ENCODE data around the gene HYCC2.
A peak's percentile ranks its signal among the peaks of the same experiment; 100 is the strongest.
"Not testable (repeated sequence)": the region's sequence is repeated elsewhere in the genome, so short reads cannot be mapped to it uniquely, and the experiment has no call there.

The HYCC2 gene

GRCh38 chr2:201071479-201072200 is at the start of gene HYCC2, which contains the start of gene NDUFB3:
HYCC2 (minus strand) TSS chr2:201071671; CDS start chr2:201024009, 47,662 bp downstream.
NDUFB3 (plus strand) TSS chr2:201072001; CDS start chr2:201078883, 6,882 bp downstream.
- peak; percentile 66 to 86 (median 84) for DNase-seq (ENCODE audit: low read depth in 3 of 3)

DNA sequence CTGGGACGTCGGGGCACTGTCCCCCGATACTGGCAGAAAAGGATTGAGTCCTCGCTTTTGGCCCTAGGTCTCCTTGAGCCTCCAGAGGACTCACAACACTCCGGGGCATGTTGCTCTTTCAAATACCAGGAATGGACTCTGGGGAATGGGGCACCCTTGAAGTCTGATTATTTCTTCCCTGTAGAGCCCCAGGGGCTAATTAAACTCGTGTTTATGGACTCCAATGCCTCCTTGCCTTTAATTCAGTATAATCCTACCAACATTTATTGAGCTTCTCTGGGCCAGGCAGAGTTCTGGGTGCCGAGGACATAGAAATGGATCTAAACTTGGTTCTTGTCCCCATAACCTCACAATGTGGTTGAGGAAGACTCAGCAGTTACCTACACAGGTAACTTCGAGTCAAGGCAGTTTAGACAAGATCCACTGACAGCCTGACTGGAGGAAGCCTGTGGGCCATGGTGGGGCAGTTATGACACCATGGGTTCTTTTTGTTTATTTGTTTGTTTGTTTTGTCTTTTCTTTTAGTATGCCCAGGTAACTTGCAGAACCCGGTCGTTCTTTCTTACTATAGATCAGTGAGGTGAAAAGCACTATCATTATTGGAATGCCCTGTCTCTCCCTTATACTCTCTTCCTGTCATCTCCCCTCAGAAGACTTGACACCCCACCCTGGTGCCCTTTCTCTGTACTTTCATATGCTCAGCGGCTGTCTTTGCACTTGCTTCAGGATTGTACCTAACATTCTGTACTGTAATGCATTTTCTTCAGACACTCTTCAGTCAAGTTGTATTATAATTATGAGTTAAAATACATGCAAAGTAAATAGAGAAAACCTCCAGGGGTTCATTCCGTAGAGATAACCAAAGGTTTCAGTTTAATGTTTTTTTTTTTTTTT is 47.7 kb upstream of the HYCC2 start:
- no peak for DNase-seq (ENCODE audit: low read depth in 3 of 3)

DNA sequence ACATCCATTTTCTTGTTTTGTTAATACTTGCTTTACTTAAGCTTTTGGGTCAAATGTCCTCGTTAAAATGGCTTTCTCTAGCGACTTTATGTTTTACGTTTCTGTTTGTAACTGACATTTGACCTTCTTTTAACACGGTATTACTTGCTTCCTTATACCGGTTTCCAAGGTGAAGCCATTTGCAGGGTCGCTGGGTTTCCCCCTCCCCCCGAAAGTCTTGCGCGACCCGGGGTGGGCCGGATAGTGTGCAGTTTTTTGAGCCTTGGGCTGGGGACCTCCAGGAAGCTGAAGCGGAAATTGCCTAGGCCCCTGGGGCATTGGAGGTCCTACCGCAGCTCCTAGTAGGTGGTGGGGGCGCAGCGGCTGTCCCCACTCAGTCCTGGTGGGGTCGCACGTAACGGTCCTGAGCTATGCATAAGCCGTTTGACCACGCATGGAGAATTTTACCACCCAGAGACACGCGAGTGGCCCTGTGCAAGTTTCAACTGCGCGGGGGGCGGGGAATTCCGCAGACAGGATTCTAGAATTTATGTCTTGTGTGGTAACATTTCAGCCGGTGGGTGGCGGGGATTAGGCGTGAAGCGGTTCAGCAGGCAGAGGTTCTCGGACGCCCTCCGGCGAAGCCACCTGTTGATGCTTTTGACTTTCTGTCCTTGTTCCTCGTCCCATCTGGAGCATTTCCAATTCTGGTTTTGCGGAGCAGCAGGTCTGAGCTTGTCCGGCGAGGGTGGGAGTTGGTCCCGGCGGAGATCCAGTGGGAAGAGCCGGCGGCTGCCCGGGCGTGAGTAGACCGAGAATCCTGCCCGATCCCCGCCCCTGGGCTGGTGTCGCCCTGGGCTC is 46.9 kb upstream of the HYCC2 start:
- DNase-seq (ENCODE audit: low read depth in 3 of 3), result peak; percentile 73 to 86 (median 75)

GRCh38 chr2:201117735-201118094 is 46.2 kb upstream of the HYCC2 start:
- DNase-seq (ENCODE audit: low read depth in 3 of 3), result not testable (repeated sequence)

GRCh38 chr2:201116959-201117734 is 45.7 kb upstream of the HYCC2 start:
- DNase-seq (ENCODE audit: low read depth in 3 of 3), result no peak

DNA sequence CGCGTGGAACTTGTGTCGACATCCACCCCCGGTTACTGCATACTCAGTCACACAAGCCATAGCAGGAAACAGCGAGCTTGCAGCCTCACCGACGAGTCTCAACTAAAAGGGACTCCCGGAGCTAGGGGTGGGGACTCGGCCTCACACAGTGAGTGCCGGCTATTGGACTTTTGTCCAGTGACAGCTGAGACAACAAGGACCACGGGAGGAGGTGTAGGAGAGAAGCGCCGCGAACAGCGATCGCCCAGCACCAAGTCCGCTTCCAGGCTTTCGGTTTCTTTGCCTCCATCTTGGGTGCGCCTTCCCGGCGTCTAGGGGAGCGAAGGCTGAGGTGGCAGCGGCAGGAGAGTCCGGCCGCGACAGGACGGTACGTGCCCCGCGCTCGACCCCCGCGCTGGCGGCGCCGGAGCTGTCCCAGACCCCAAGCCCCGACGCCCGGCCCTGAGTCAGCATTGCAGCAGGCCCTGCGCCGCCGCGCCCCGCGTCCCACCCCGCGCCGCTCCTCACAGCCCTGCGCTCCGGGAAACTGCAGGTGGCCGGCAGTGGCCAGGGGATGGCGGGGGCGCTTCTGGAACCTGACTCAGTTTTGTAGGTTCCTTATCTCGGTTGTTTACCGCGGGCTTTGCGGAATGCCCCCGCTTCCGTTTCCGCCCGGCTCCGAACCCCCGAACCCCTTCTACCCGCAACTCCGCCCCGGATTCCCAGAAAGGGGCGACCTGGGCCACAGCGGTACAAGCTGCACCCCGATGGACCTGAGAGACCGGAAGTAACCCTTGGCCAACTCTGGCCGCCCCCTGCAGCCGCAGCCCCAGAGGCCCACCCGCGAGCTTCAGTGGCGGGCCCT is 44.9 kb upstream of the HYCC2 start, which contains the start of gene CFLAR:
Gene CFLAR, plus strand, starts transcription at position 50 of the 844 bp plus-strand sequence. CDS start 13,702 bp downstream, outside the sequence.
- DNase-seq (ENCODE audit: low read depth in 3 of 3), result peak; percentile 49 to 65 (median 54)

GRCh38 chr2:201114846-201115245 is 43.4 kb upstream of the HYCC2 start:
- DNase-seq (ENCODE audit: low read depth in 3 of 3), result no peak

- DNase-seq (ENCODE audit: low read depth in 3 of 3), result no peak
Observed at GRCh38 chr2:201114350-201114749, 42.9 kb upstream of the HYCC2 start.

GRCh38 chr2:201111096-201111495 is 39.6 kb upstream of the HYCC2 start:
- DNase-seq (ENCODE audit: low read depth in 3 of 3), result no peak

- no peak for DNase-seq (ENCODE audit: low read depth in 3 of 3)
Observed at GRCh38 chr2:201110615-201111014, 39.1 kb upstream of the HYCC2 start.

DNA sequence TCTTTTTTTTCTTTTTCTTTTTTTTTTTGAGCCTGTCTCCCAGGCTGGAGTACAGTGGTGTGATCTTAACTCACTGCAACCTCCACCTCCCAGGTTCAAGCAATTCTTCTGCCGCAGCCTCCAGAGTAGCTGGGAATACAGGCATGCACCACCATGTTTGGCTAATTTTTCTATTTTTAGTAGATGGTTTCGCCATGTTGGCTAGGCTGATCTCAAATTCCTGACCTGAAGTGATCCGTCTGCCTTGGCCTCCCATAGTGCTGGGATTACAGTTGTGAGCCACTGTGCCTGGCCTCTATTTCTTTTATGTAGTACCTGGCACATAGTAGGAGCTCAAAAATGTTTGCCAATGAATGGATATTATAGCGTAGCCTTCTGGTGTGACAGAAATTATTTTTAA is 37.7 kb upstream of the HYCC2 start:
- DNase-seq (ENCODE audit: low read depth in 3 of 3), result no peak

- DNase-seq (ENCODE audit: low read depth in 3 of 3), result no peak
Observed at GRCh38 chr2:201108341-201108740, 36.9 kb upstream of the HYCC2 start.

GRCh38 chr2:201107624-201108023 is 36.2 kb upstream of the HYCC2 start:
- no peak for DNase-seq (ENCODE audit: low read depth in 3 of 3)

GRCh38 chr2:201105759-201106158 is 34.3 kb upstream of the HYCC2 start:
- DNase-seq (ENCODE audit: low read depth in 3 of 3), result no peak

GRCh38 chr2:201100497-201100896 is 29.0 kb upstream of the HYCC2 start:
- DNase-seq (ENCODE audit: low read depth in 3 of 3), result no peak

DNA sequence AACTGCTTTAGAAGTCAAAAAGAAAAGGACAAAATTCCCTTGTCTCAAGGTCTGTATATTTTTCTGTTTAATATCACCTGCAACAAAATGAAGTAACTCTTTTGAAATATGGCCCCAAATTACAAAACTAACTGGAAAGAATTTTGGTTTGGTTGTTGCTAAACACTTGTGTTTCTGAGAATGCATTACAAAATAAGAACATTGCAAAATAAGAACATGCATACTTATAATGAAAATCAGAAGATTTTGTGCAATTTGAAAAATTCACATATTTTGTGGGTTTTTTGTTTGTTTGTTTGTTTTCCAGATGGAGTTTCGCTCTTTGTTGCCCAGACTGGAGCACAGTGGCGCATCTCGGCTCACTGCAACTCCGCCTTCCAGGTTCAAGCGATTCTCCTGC is 22.1 kb upstream of the HYCC2 start:
- no peak for DNase-seq (ENCODE audit: low read depth in 3 of 3)

- no peak for DNase-seq (ENCODE audit: low read depth in 3 of 3)
Observed at GRCh38 chr2:201090574-201090973, 19.1 kb upstream of the HYCC2 start.

DNA sequence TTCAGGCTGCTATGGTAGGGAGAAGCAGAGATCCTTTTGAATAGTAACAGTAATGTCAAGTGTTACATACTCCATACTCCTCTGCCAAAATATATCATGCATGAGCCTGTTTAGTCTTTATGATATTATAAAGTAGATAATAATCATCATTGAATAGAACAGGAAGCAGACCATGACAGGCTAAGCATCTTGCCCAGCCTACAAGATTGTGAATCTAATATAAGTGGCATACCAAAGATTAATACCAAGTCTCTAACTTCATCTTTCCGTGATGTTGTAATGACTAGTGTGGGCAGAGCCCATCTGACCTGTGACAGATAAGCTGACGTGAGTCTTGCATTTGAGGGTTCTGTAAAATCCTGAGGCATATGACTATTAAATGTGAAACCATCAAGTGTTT is 13.4 kb upstream of the HYCC2 start:
- DNase-seq (ENCODE audit: low read depth in 3 of 3), result no peak

- no peak for DNase-seq (ENCODE audit: low read depth in 3 of 3)
Observed at GRCh38 chr2:201074996-201075395, 3.5 kb upstream of the HYCC2 start.

DNA sequence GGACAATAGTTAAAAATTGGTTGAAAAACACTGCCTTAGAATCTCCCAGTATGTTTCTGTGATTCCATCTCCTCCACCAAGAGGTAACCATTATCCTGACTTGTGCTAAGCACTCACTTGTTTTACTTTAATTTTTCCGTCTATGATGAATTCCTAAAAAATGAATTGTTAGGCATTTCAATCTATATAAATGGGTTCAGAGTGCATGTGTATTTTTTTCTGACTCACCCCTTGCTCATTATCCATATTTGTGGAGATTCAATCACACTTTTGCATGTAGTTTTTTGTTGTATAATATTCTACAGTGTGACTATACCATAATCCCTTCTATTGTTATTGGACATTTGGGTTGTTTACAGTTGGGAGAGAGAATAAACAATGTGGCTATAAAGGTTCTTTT is 1.6 kb upstream of the HYCC2 start:
- no peak for DNase-seq (ENCODE audit: low read depth in 3 of 3)

Measured in stimulated activated CD4-positive, alpha-beta T cell treated with anti-CD3 and anti-CD28 coated beads, TNF-alpha, amount 100 ng/mL, for 4 hours (primary cell).